Measurements from ENCODE around the gene GNB1L. TPM values are rescaled to one million over a fixed set of nuclear protein-coding genes. Genes with fewer than 3 reads are reported as not detected.
A peak's percentile ranks its signal among the peaks of the same experiment; 100 is the strongest.

The GNB1L gene
- total and polyA plus RNA-seq, 2 donors (not counting 1 experiment from before 2014, with no cell fraction given), result 6.6 to 12.1 TPM

DNA sequence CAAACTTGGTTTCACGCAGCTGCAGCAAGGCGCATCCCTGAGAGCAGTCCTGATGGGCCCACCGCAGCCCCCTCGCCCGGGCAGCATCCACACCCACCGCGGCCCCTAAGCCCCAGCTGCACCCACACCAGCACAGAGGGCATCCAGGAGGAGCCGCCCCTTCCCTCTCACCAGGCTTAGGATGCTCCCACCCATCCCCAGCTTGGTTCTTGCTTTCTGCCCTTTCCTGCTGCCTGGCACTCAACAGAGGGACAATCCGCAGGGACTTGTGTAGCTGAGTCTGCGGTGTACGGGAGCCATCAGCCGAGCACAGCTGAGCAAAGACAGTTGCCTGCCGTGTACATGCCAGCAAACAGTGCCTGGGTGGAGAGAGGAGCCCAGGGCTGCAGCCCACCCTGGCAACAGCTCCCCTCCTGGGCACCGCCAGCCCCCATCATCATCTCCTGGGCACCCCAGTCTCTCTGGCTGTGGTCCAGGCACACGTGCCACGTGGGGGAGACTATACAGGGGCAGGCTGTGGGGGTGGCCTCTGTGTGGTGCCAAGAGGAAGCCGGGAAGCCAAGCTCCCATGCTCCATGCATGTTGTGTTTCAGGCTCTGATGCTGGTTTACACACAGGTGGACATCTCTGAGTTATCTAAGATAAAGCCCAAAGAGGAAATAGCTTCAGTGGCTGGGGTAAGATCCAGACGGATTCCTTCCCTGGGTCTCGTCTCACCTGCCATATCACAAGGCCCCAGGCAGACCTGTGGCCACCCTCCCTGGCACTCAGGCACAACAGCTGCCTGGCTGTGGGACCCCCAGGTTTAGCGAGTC lies 36.0 kb upstream of the GNB1L start:
- intact Hi-C loops (cut with micrococcal nuclease), result loop anchor here (1.0 to 10.0 kb wide), 3 partner anchors 35 to 56 kb away; partner anchors contain the start of genes COMT and TXNRD2
- Histone ChIP-seq H3K9ac (ENCODE audit: low read length) (peak overlapping the region; percentile 50), H3K79me2 (ENCODE audit: control insufficient read depth, insufficient read depth, low read length) (no peaks in the 10 kb centered on the region), H3K4me2 (replicated peaks; ENCODE audit: low read depth, low read length, poor library complexity, severe bottlenecking) (peak overlapping the region; percentile 78), H3K27ac (ENCODE audit: low read length in 2 of 2) (peak overlapping the region in 1 of 2 donors; percentile 28), H3K4me3 (ENCODE audit: control extremely low read depth in 1 of 5, extremely low read depth in 1 of 5, insufficient read depth in 1 of 5, low read depth in 2 of 5, low read length in 4 of 5) (peak overlapping the region in 1 of 5 experiments; percentile 36), H4K20me1 (ENCODE audit: control insufficient read depth, insufficient read depth, low read length, poor library complexity, severe bottlenecking) (no peaks in the 10 kb centered on the region), H3K27me3 (replicated peaks in 1 of 4; ENCODE audit: control extremely low read depth in 1 of 4, control insufficient read depth in 3 of 4, insufficient read depth in 4 of 4, low read length in 3 of 4) (no peaks in the 10 kb centered on the region), H2AFZ (ENCODE audit: insufficient read depth, low read depth, low read length, poor library complexity, severe bottlenecking) (no peak overlapping the region), H3K9me3 (ENCODE audit: control extremely low read depth in 1 of 3, control insufficient read depth in 2 of 3, insufficient read depth in 1 of 3, low read length in 2 of 3) (no peaks in the 10 kb centered on the region), H3K4me1 (ENCODE audit: control insufficient read depth in 2 of 2, insufficient read depth in 2 of 2, low read length in 2 of 2) (peaks cover 34 to 38% of the 10 kb centered on the region in 2 donors), H3K36me3 (replicated peaks in 1 of 2; ENCODE audit: control extremely low read depth in 1 of 2, control insufficient read depth in 1 of 2, extremely low read depth in 1 of 2, insufficient read depth in 2 of 2, low read length in 1 of 2) (no peaks in the 10 kb centered on the region)
- Mint-ChIP-seq H3K27ac (peak overlapping the region; percentile 87), H3K4me3 (peak overlapping the region; percentile 23), H3K4me1 (peaks cover 35% of the 10 kb centered on the region), H3K9me3 (ENCODE audit: insufficient read depth) (no peaks in the 10 kb centered on the region), H3K27me3 (no peaks in the 10 kb centered on the region)
- ATAC-seq (ENCODE audit: low read depth) (no peak), DNase-seq (no peak)
- CTCF ChIA-PET, result interaction anchor here (1.0 to 1.4 kb wide), 3 partner anchors 19 to 160 kb away, joined by 3 to 7 read pairs (median 3); no protein-coding TSS in a partner anchor
- 78% methylated on average over 18 of the region's 20 CpGs for WGBS (ENCODE audit: insufficient coverage)
- no peak for TF ChIP-seq EZH2 (IDR thresholded peaks at IDR 0.05; ENCODE audit: borderline replicate concordance, insufficient read depth, low read depth, low read length, poor library complexity, severe bottlenecking)
- TF ChIP-seq, protein P1, sequence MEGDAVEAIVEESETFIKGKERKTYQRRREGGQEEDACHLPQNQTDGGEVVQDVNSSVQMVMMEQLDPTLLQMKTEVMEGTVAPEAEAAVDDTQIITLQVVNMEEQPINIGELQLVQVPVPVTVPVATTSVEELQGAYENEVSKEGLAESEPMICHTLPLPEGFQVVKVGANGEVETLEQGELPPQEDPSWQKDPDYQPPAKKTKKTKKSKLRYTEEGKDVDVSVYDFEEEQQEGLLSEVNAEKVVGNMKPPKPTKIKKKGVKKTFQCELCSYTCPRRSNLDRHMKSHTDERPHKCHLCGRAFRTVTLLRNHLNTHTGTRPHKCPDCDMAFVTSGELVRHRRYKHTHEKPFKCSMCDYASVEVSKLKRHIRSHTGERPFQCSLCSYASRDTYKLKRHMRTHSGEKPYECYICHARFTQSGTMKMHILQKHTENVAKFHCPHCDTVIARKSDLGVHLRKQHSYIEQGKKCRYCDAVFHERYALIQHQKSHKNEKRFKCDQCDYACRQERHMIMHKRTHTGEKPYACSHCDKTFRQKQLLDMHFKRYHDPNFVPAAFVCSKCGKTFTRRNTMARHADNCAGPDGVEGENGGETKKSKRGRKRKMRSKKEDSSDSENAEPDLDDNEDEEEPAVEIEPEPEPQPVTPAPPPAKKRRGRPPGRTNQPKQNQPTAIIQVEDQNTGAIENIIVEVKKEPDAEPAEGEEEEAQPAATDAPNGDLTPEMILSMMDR (IDR thresholded peaks at IDR 0.05), result no peak
- POLR2A ChIA-PET, result no interaction called here

- Histone ChIP-seq H3K4me2 (replicated peaks; ENCODE audit: low read depth, low read length, poor library complexity, severe bottlenecking) (no peak overlapping the region), H4K20me1 (ENCODE audit: control insufficient read depth, insufficient read depth, low read length, poor library complexity, severe bottlenecking) (no peaks in the 10 kb centered on the region), H3K4me1 (ENCODE audit: control insufficient read depth in 2 of 2, insufficient read depth in 2 of 2, low read length in 2 of 2) (peaks cover 34 to 41% of the 10 kb centered on the region in 2 donors), H3K27ac (ENCODE audit: low read length in 2 of 2) (no peak overlapping the region), H2AFZ (ENCODE audit: insufficient read depth, low read depth, low read length, poor library complexity, severe bottlenecking) (no peak overlapping the region), H3K9me3 (ENCODE audit: control extremely low read depth in 1 of 3, control insufficient read depth in 2 of 3, insufficient read depth in 1 of 3, low read length in 2 of 3) (no peaks in the 10 kb centered on the region), H3K9ac (ENCODE audit: low read length) (no peak overlapping the region), H3K27me3 (replicated peaks in 1 of 4; ENCODE audit: control extremely low read depth in 1 of 4, control insufficient read depth in 3 of 4, insufficient read depth in 4 of 4, low read length in 3 of 4) (no peaks in the 10 kb centered on the region), H3K36me3 (replicated peaks in 1 of 2; ENCODE audit: control extremely low read depth in 1 of 2, control insufficient read depth in 1 of 2, extremely low read depth in 1 of 2, insufficient read depth in 2 of 2, low read length in 1 of 2) (no peaks in the 10 kb centered on the region), H3K79me2 (ENCODE audit: control insufficient read depth, insufficient read depth, low read length) (no peaks in the 10 kb centered on the region), H3K4me3 (ENCODE audit: control extremely low read depth in 1 of 5, extremely low read depth in 1 of 5, insufficient read depth in 1 of 5, low read depth in 2 of 5, low read length in 4 of 5) (no peak overlapping the region)
- H3K9me3 Mint-ChIP-seq (ENCODE audit: insufficient read depth), result no peaks in the 10 kb centered on the region
- H3K27ac Mint-ChIP-seq, result no peak overlapping the region
- ChIA-PET CTCF (interaction anchor here (1.2 to 1.4 kb wide), 2 partner anchors 20 to 159 kb away, joined by 3 to 7 read pairs; no protein-coding TSS in a partner anchor), POLR2A (no interaction called here)
- no peak overlapping the region for H3K4me3 Mint-ChIP-seq
- ATAC-seq (ENCODE audit: low read depth) (no peak), DNase-seq (no peak)
- peaks cover 37% of the 10 kb centered on the region for H3K4me1 Mint-ChIP-seq
- no peak for TF ChIP-seq EZH2 (IDR thresholded peaks at IDR 0.05; ENCODE audit: borderline replicate concordance, insufficient read depth, low read depth, low read length, poor library complexity, severe bottlenecking)
- TF ChIP-seq, protein P1 (IDR thresholded peaks at IDR 0.05), result no peak
- WGBS (ENCODE audit: insufficient coverage), result 98% methylated on average over 7 of the region's 9 CpGs
- H3K27me3 Mint-ChIP-seq, result no peaks in the 10 kb centered on the region
- intact Hi-C loops (cut with micrococcal nuclease), result loop anchor here (5.0 to 10.0 kb wide), 2 partner anchors 52 to 55 kb away; partner anchors contain the start of genes COMT and TXNRD2
Measured at GRCh38 chr22:19889951-19890350, 35.3 kb upstream of the GNB1L start.

All from B cell (primary cell).